ENCODE measurements around the gene MAPKAP1.

GRCh38 chr9:125756518-125756917 lies 49.5 kb upstream of the MAPKAP1 start:
- TF ChIP-seq EZH2 (IDR thresholded peaks at IDR 0.05; ENCODE audit: borderline replicate concordance, low read depth, low read length) (no peak), NRF1 (conservative IDR thresholded peaks at IDR 0.05 in 1 of 2, IDR thresholded peaks at IDR 0.05 in 1 of 2) (no peak), POLR2AphosphoS5 (IDR thresholded peaks at IDR 0.05; ENCODE audit: control insufficient read depth, insufficient read depth, low read depth, low read length) (no peak), CREB1 (IDR thresholded peaks at IDR 0.05) (no peak), CREB1 (CRISPR knock-in tag; IDR thresholded peaks at IDR 0.05) (no peak)

Measured in K562 (cell line).